WI38 (cell line): Measurements from ENCODE around the gene INTS1.
A peak's percentile ranks its signal among the peaks of the same experiment; 100 is the strongest.

Experiments used
- H3K4me3 ChIP-seq: 2 replicates; pipeline ENCODE4 v1.5.1; 2011; ENCODE audit warnings: low read depth, mild to moderate bottlenecking, control low read depth, low read length
- CTCF ChIP-seq: IDR thresholded peaks from 2 replicates; pipeline ENCODE4 v1.5.1; 2012; ENCODE audit warnings: low read depth, mild to moderate bottlenecking, control low read depth, low read length

Gene INTS1

GRCh38 chr7:1463676-1464223 lies 40.4 kb downstream of the INTS1 start:
- no peak for TF ChIP-seq CTCF
- no peak overlapping the region for H3K4me3 ChIP-seq

GRCh38 chr7:1461646-1462375 lies 42.4 kb downstream of the INTS1 start:
- H3K4me3 ChIP-seq, result no peak overlapping the region
- TF ChIP-seq CTCF, result no peak

GRCh38 chr7:1460821-1461645 lies 43.2 kb downstream of the INTS1 start:
- H3K4me3 ChIP-seq, result no peak overlapping the region
- TF ChIP-seq CTCF, result no peak

GRCh38 chr7:1459920-1460820 lies 44.0 kb downstream of the INTS1 start:
- peak overlapping the region; percentile 58 for H3K4me3 ChIP-seq
- TF ChIP-seq CTCF, result no peak

GRCh38 chr7:1459512-1459892 lies 44.7 kb downstream of the INTS1 start:
- H3K4me3 ChIP-seq, result peak overlapping the region; percentile 89
- TF ChIP-seq CTCF, result no peak

GRCh38 chr7:1458683-1459511 lies 45.3 kb downstream of the INTS1 start, which contains the start of gene MICALL2:
Gene MICALL2, minus strand, starts transcription at chr7:1459470. Its CDS starts 144 bp downstream, at chr7:1459326.
- peak within 1 kb of the TSS; percentile 89 for H3K4me3 ChIP-seq
- no peak for TF ChIP-seq CTCF
